Effector memory CD4-positive, alpha-beta T cell (primary cell): ENCODE data around the gene EVI2A.
A peak's percentile ranks its signal among the peaks of the same experiment; 100 is the strongest.

ENCODE experiments used
- DNase-seq, 3 donors: peaks; one replicate each; pipeline ENCODE4 v3.0.0-alpha.2; 2020
- H3K27ac ChIP-seq: 2 replicates; pipeline ENCODE4 v1.7.0; 2013; ENCODE audit warnings: mild to moderate bottlenecking, low read length, moderate library complexity; ENCODE audit not compliant: insufficient read depth, poor library complexity, severe bottlenecking
- H3K27me3 ChIP-seq: replicated peaks from 2 replicates; pipeline ENCODE4 v1.7.0; 2013; ENCODE audit warnings: mild to moderate bottlenecking, low read length; ENCODE audit not compliant: insufficient read depth, control insufficient read depth, poor library complexity, severe bottlenecking
- H3K36me3 ChIP-seq: 2 replicates; pipeline ENCODE4 v1.7.0; 2013; ENCODE audit warnings: mild to moderate bottlenecking, low read length, moderate library complexity; ENCODE audit not compliant: control insufficient read depth, insufficient read depth
- H3K4me1 ChIP-seq: 2 replicates; pipeline ENCODE4 v1.7.0; 2013; ENCODE audit warnings: low read length, mild to moderate bottlenecking; ENCODE audit not compliant: control insufficient read depth, insufficient read depth, poor library complexity, severe bottlenecking
- H3K4me3 ChIP-seq: 2 replicates; pipeline ENCODE4 v1.7.0; 2013; ENCODE audit warnings: low read length, low read depth, mild to moderate bottlenecking; ENCODE audit not compliant: insufficient read depth, poor library complexity, severe bottlenecking
- H3K9me3 ChIP-seq: 2 replicates; pipeline ENCODE4 v1.7.0; 2013; ENCODE audit warnings: mild to moderate bottlenecking, low read length, moderate library complexity; ENCODE audit not compliant: control insufficient read depth

The EVI2A gene

GRCh38 chr17:31329221-31329620, 7.8 kb upstream of the EVI2A start:
- Histone ChIP-seq H3K4me1 (no peaks in the 10 kb centered on the region), H3K4me3 (no peak overlapping the region), H3K36me3 (no peaks in the 10 kb centered on the region), H3K9me3 (no peaks in the 10 kb centered on the region), H3K27me3 (no peaks in the 10 kb centered on the region), H3K27ac (no peak overlapping the region)
- no peak for DNase-seq

GRCh38 chr17:31328160-31328535, 6.7 kb upstream of the EVI2A start:
- H3K4me3 ChIP-seq = no peak overlapping the region
- H3K27ac ChIP-seq = no peak overlapping the region
- no peaks in the 10 kb centered on the region for H3K36me3 ChIP-seq
- no peaks in the 10 kb centered on the region for H3K4me1 ChIP-seq
- H3K27me3 ChIP-seq = no peaks in the 10 kb centered on the region
- DNase-seq = no peak
- H3K9me3 ChIP-seq = no peaks in the 10 kb centered on the region

- Histone ChIP-seq H3K4me1 (no peaks in the 10 kb centered on the region), H3K9me3 (no peaks in the 10 kb centered on the region), H3K27me3 (no peaks in the 10 kb centered on the region), H3K27ac (no peak overlapping the region), H3K36me3 (no peaks in the 10 kb centered on the region), H3K4me3 (no peak overlapping the region)
- DNase-seq = no peak
Measured at GRCh38 chr17:31327534-31328159, 6.2 kb upstream of the EVI2A start.

GRCh38 chr17:31323551-31323950, 2.1 kb upstream of the EVI2A start:
- no peak for DNase-seq
- Histone ChIP-seq H3K4me1 (no peaks in the 10 kb centered on the region), H3K9me3 (no peaks in the 10 kb centered on the region), H3K27ac (no peak overlapping the region), H3K27me3 (no peaks in the 10 kb centered on the region), H3K4me3 (no peak overlapping the region), H3K36me3 (peaks cover 3% of the 10 kb centered on the region)

- Histone ChIP-seq H3K27ac (peak overlapping the region; percentile 57), H3K27me3 (no peaks in the 10 kb centered on the region), H3K36me3 (peaks cover 3% of the 10 kb centered on the region), H3K9me3 (no peaks in the 10 kb centered on the region), H3K4me3 (peak overlapping the region; percentile 1), H3K4me1 (peaks cover 11% of the 10 kb centered on the region)
- DNase-seq = peak in 2 of 3 donors; percentile 6 to 21
Measured at GRCh38 chr17:31321966-31322365, 544 bp upstream of the EVI2A start.

- peak overlapping the region; percentile 89 for H3K27ac ChIP-seq
- peaks cover 3% of the 10 kb centered on the region for H3K36me3 ChIP-seq
- H3K27me3 ChIP-seq = no peaks in the 10 kb centered on the region
- no peak for DNase-seq
- peaks cover 21% of the 10 kb centered on the region for H3K4me1 ChIP-seq
- H3K9me3 ChIP-seq = no peaks in the 10 kb centered on the region
- peak overlapping the region; percentile 72 for H3K4me3 ChIP-seq
Measured at GRCh38 chr17:31320791-31321190, 631 bp downstream of the EVI2A start.

GRCh38 chr17:31320241-31320640, 1.2 kb downstream of the EVI2A start:
- Histone ChIP-seq H3K36me3 (peaks cover 3% of the 10 kb centered on the region), H3K4me3 (peak overlapping the region; percentile 72), H3K27ac (peak overlapping the region; percentile 89), H3K27me3 (no peaks in the 10 kb centered on the region), H3K4me1 (peaks cover 26% of the 10 kb centered on the region), H3K9me3 (no peaks in the 10 kb centered on the region)
- no peak for DNase-seq

- peaks cover 34% of the 10 kb centered on the region for H3K4me1 ChIP-seq
Measured at GRCh38 chr17:31318851-31319661, 2.4 kb downstream of the EVI2A start.

GRCh38 chr17:31318298-31318801, 3.1 kb downstream of the EVI2A start:
- peak; percentile 19 to 66 (median 27) for DNase-seq
- Histone ChIP-seq H3K4me3 (peak overlapping the region; percentile 72), H3K9me3 (no peaks in the 10 kb centered on the region), H3K27me3 (no peaks in the 10 kb centered on the region), H3K27ac (peak overlapping the region; percentile 89), H3K36me3 (peaks cover 3% of the 10 kb centered on the region), H3K4me1 (peaks cover 34% of the 10 kb centered on the region)

More at GRCh38 chr17:31318851-31319661, 2.4 kb downstream of the EVI2A start:
- Histone ChIP-seq H3K9me3 (no peaks in the 10 kb centered on the region), H3K27ac (peak overlapping the region; percentile 89), H3K36me3 (peaks cover 3% of the 10 kb centered on the region), H3K4me3 (peak overlapping the region; percentile 72), H3K27me3 (no peaks in the 10 kb centered on the region)
- no peak for DNase-seq

GRCh38 chr17:31314782-31315100, 6.7 kb downstream of the EVI2A start:
- H3K9me3 ChIP-seq = no peaks in the 10 kb centered on the region
- H3K36me3 ChIP-seq = peaks cover 3% of the 10 kb centered on the region
- no peak overlapping the region for H3K4me3 ChIP-seq
- H3K27me3 ChIP-seq = no peaks in the 10 kb centered on the region
- peak overlapping the region; percentile 88 for H3K27ac ChIP-seq
- no peak for DNase-seq
- peaks cover 40% of the 10 kb centered on the region for H3K4me1 ChIP-seq
